ENCODE data around the gene KIF11. TPM values are rescaled to one million over a fixed set of nuclear protein-coding genes. Genes with fewer than 3 reads are reported as not detected.

Gene KIF11
- total and polyA plus RNA-seq, 2 of the 13 experiments (the other 11 are each of a cell fraction or from before 2014, with no cell fraction given): 8.7 to 38.4 TPM

DNA sequence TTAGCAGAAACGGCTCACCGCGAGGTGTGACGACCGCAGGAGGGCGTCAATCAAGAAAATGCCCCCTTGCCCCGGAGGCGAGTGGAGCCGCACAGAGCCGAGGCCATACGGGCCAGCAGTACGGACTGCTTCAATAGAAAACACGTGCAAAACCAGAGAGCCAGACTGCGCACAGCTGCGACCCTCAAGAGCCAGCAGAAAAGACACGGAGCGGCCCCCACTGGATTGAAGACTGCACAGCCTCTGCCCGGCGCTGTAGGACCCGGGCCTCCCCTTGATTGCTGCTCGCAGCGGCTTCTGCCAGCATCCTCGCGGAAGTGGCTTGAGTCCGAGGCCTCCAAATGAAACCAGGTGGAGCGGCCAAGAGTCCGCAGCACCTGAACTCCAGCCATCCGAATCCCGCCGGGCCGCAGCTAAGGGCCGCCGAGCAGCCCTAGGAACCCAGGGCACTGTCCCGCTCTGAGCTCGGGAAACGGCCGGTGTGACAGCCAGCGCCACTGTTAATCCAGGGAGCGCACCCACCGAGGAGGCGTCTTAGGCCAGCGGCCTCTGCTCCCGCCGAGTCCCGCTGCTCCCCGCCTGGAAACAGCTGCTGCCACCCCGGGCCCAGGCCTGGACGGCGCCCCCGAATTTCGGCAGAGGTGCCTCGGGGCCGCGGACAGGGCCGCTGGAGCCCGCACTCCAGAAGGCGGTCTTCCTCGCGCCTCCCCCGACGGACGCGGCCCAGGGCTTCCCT is 96.2 kb downstream of the KIF11 start (continued):
- TF ChIP-seq, protein P1, sequence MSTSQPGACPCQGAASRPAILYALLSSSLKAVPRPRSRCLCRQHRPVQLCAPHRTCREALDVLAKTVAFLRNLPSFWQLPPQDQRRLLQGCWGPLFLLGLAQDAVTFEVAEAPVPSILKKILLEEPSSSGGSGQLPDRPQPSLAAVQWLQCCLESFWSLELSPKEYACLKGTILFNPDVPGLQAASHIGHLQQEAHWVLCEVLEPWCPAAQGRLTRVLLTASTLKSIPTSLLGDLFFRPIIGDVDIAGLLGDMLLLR (CRISPR knock-in tag; IDR thresholded peaks at IDR 0.05): 0 out of 2 replicates have a peak, but pooled peaks have one; percentile 20
- TF ChIP-seq ZNF234 (CRISPR knock-in tag; conservative IDR thresholded peaks at IDR 0.05) (peak; percentile 86), XBP1 (CRISPR knock-in tag; IDR thresholded peaks at IDR 0.05) (no peak), ZFP41 (CRISPR knock-in tag; IDR thresholded peaks at IDR 0.05; ENCODE audit: borderline replicate concordance) (no peak), U2AF1 (optimal IDR thresholded peaks at IDR 0.05; ENCODE audit: low read depth, low read length) (peak; percentile 32), ZC3H4 (CRISPR knock-in tag; IDR thresholded peaks at IDR 0.05; ENCODE audit: borderline replicate concordance) (no peak), ZNF331 (CRISPR knock-in tag; IDR thresholded peaks at IDR 0.05) (peak; percentile 33; the same call in 1 of the 2 replicates), KLF16 (CRISPR knock-in tag; IDR thresholded peaks at IDR 0.05) (peak in 1 of 2 experiments; percentile 57; a peak in 2 of 4 replicates), RARA (CRISPR knock-in tag; IDR thresholded peaks at IDR 0.05) (0 out of 2 replicates have a peak, but pooled peaks have one; percentile 21), PRPF4 (IDR thresholded peaks at IDR 0.05; ENCODE audit: low read depth, low read length, poor library complexity, severe bottlenecking) (no peak), PPARG (CRISPR knock-in tag; conservative IDR thresholded peaks at IDR 0.05) (no peak), KLF12 (CRISPR knock-in tag; IDR thresholded peaks at IDR 0.05; ENCODE audit: borderline replicate concordance) (no peak), TOE1 (CRISPR knock-in tag; IDR thresholded peaks at IDR 0.05) (no peak)
- TF ChIP-seq, protein P2, sequence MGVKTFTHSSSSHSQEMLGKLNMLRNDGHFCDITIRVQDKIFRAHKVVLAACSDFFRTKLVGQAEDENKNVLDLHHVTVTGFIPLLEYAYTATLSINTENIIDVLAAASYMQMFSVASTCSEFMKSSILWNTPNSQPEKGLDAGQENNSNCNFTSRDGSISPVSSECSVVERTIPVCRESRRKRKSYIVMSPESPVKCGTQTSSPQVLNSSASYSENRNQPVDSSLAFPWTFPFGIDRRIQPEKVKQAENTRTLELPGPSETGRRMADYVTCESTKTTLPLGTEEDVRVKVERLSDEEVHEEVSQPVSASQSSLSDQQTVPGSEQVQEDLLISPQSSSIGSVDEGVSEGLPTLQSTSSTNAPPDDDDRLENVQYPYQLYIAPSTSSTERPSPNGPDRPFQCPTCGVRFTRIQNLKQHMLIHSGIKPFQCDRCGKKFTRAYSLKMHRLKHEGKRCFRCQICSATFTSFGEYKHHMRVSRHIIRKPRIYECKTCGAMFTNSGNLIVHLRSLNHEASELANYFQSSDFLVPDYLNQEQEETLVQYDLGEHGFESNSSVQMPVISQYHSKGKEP (CRISPR knock-in tag; IDR thresholded peaks at IDR 0.05): no peak
- TF ChIP-seq, protein P3, sequence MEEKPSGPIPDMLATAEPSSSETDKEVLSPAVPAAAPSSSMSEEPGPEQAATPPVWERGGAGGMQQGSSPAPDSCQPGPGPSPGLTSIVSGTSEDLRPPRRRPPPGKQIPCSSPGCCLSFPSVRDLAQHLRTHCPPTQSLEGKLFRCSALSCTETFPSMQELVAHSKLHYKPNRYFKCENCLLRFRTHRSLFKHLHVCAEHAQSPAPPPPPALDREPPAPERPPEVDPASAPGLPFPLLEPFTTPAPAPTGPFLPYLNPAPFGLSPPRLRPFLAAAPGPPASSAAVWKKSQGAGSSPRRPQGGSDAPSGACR (CRISPR knock-in tag; IDR thresholded peaks at IDR 0.05): peak; percentile 67; the same call in 1 of the 2 replicates
- TF ChIP-seq, protein P4, sequence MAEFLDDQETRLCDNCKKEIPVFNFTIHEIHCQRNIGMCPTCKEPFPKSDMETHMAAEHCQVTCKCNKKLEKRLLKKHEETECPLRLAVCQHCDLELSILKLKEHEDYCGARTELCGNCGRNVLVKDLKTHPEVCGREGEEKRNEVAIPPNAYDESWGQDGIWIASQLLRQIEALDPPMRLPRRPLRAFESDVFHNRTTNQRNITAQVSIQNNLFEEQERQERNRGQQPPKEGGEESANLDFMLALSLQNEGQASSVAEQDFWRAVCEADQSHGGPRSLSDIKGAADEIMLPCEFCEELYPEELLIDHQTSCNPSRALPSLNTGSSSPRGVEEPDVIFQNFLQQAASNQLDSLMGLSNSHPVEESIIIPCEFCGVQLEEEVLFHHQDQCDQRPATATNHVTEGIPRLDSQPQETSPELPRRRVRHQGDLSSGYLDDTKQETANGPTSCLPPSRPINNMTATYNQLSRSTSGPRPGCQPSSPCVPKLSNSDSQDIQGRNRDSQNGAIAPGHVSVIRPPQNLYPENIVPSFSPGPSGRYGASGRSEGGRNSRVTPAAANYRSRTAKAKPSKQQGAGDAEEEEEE (CRISPR knock-in tag; IDR thresholded peaks at IDR 0.05; ENCODE audit: borderline replicate concordance): no peak
- TF ChIP-seq, protein P5, sequence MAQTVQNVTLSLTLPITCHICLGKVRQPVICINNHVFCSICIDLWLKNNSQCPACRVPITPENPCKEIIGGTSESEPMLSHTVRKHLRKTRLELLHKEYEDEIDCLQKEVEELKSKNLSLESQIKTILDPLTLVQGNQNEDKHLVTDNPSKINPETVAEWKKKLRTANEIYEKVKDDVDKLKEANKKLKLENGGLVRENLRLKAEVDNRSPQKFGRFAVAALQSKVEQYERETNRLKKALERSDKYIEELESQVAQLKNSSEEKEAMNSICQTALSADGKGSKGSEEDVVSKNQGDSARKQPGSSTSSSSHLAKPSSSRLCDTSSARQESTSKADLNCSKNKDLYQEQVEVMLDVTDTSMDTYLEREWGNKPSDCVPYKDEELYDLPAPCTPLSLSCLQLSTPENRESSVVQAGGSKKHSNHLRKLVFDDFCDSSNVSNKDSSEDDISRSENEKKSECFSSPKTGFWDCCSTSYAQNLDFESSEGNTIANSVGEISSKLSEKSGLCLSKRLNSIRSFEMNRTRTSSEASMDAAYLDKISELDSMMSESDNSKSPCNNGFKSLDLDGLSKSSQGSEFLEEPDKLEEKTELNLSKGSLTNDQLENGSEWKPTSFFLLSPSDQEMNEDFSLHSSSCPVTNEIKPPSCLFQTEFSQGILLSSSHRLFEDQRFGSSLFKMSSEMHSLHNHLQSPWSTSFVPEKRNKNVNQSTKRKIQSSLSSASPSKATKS (CRISPR knock-in tag; IDR thresholded peaks at IDR 0.05): peak; percentile 93; the same call in 1 of the 2 replicates
- TF ChIP-seq, protein P6, sequence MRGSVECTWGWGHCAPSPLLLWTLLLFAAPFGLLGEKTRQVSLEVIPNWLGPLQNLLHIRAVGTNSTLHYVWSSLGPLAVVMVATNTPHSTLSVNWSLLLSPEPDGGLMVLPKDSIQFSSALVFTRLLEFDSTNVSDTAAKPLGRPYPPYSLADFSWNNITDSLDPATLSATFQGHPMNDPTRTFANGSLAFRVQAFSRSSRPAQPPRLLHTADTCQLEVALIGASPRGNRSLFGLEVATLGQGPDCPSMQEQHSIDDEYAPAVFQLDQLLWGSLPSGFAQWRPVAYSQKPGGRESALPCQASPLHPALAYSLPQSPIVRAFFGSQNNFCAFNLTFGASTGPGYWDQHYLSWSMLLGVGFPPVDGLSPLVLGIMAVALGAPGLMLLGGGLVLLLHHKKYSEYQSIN (CRISPR knock-in tag; IDR thresholded peaks at IDR 0.05; ENCODE audit: borderline replicate concordance): no peak

Data from HepG2 (cell line).